GM06990 (cell line): Measurements from ENCODE around the gene NUP42.
"Not testable (repeated sequence)": the region's sequence is repeated elsewhere in the genome, so short reads cannot be mapped to it uniquely, and the experiment has no call there.

Experiments
- DNase-seq: peaks from one replicate; pipeline ENCODE4 v3.0.0-alpha.2; 2011; ENCODE audit not compliant: insufficient read length; ENCODE audit errors: extremely low read depth
- H3K27me3 ChIP-seq: replicated peaks from 2 replicates; pipeline ENCODE4 v1.6.0; 2011; ENCODE audit warnings: low read length; ENCODE audit not compliant: control insufficient read depth, insufficient read depth
- H3K36me3 ChIP-seq: 2 replicates; pipeline ENCODE4 v1.5.1; 2011; ENCODE audit warnings: low read length; ENCODE audit not compliant: control insufficient read depth, insufficient read depth
- H3K4me3 ChIP-seq: replicated peaks from 2 replicates; pipeline ENCODE4 v1.5.1; 2011; ENCODE audit warnings: low read depth, mild to moderate bottlenecking, control low read depth, low read length
- TF ChIP-seq, protein P1 (sequence below): IDR thresholded peaks from 2 replicates; pipeline ENCODE4 v1.5.1; 2011; ENCODE audit warnings: low read length, control low read depth, mild to moderate bottlenecking, inconsistent platforms; ENCODE audit not compliant: insufficient read depth, poor library complexity, severe bottlenecking

The NUP42 gene

DNA sequence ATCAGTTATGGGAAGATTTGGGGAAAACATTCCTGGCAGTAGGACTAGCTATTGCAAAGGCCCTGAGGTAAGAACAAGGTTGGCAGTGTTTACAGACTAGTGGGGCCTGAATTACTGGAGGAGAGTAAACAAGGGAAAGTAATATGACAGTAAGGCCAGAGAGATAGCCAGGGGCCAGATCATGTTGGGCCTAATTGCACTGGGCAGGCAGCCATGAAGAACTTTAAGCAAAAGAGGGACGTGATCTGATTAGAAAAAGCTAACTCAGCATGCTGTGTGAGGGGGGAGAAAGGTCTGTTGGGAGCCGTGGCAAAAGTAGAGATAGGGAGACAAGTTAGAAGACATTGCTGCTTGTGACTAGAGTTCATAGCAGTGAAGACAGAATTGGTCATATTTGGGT is 9.2 kb downstream of the NUP42 start:
- TF ChIP-seq, protein P1, sequence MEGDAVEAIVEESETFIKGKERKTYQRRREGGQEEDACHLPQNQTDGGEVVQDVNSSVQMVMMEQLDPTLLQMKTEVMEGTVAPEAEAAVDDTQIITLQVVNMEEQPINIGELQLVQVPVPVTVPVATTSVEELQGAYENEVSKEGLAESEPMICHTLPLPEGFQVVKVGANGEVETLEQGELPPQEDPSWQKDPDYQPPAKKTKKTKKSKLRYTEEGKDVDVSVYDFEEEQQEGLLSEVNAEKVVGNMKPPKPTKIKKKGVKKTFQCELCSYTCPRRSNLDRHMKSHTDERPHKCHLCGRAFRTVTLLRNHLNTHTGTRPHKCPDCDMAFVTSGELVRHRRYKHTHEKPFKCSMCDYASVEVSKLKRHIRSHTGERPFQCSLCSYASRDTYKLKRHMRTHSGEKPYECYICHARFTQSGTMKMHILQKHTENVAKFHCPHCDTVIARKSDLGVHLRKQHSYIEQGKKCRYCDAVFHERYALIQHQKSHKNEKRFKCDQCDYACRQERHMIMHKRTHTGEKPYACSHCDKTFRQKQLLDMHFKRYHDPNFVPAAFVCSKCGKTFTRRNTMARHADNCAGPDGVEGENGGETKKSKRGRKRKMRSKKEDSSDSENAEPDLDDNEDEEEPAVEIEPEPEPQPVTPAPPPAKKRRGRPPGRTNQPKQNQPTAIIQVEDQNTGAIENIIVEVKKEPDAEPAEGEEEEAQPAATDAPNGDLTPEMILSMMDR, result no peak
- H3K4me3 ChIP-seq, result no peak overlapping the region
- no peaks in the 10 kb centered on the region for H3K27me3 ChIP-seq
- peaks cover 10% of the 10 kb centered on the region for H3K36me3 ChIP-seq
- DNase-seq, result no peak

DNA sequence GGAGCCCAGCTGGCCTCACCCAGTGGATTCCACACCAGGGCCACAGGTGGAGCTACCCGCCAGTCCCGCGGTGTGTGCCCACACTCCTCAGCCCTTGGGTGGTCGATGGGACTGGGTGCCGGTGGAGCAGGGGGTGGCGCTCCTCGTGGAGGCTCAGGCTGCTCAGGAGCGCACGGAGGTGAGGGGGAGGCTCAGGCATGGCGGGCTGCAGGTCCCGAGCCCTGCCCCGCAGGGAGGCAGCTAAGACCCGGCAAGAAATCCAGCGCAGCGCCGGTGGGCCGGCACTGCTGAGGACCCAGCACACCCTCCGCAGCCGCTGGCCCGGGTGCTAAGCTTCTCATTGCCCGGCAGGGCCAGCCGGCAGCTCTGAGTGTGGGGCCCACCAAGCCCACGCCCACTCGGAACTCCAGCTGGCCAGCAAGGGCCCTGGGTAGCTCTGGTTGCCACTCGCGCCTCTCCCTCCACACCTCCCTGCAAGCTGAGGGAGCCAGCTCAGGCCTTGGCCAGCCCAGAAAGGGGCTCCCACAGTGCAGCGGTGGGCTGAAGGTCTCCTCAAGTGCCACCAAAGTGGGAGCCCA is 11.9 kb downstream of the NUP42 start:
- H3K36me3 ChIP-seq, DNase-seq, H3K4me3 ChIP-seq, H3K27me3 ChIP-seq: not testable (repeated sequence)

DNA sequence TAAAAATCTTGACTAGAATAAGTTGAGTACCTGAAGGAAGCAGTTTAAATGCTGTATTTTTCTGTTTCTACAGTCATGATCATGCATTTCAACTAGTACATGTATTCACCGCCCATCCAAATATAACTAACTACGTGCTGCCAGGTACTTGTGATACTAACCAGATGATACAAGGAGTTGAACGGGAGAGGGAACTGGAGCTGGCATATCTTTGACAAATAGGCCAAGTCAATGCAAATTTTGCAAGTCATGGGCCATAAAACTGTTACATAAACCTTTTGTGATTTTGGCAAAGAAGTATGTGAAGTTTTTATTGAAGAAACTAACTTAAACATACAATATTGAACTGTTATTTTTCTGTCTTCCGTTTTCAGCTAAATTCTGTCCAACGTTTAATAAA is 14.5 kb downstream of the NUP42 start:
- no peak overlapping the region for H3K4me3 ChIP-seq
- DNase-seq, result no peak
- peaks cover 8% of the 10 kb centered on the region for H3K36me3 ChIP-seq
- TF ChIP-seq, protein P1, result no peak
- no peaks in the 10 kb centered on the region for H3K27me3 ChIP-seq

DNA sequence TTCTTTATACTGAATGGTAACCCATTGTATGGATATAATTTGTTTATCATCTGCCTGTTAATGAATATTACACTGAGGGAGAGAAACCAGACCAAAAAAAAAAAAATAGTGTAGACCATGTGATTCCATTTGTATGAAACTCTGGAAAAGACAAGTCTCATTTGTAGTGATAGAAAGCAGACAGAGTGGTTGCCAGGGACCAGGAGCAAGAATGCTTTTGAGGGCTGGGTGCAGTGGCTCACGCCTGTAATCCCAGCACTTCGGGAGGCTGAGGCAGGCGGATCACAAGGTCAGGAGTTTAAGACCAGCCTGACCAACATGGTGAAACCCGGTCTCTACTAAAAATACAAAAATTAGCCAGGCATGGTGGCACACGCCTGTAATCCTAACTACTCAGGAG is 15.9 kb downstream of the NUP42 start:
- not testable (repeated sequence) for H3K36me3 ChIP-seq, H3K4me3 ChIP-seq, H3K27me3 ChIP-seq, DNase-seq

DNA sequence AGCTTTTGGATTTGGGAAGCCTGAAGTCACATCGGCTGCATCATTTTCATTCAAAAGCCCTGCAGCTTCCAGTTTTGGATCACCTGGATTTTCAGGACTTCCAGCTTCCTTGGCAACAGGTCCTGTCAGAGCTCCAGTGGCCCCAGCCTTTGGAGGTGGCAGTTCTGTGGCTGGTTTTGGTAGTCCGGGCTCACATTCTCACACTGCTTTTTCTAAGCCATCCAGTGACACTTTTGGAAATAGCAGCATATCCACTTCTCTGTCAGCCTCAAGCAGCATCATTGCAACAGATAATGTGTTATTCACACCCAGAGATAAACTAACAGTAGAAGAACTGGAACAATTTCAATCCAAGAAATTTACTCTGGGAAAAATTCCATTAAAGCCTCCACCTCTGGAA is 18.5 kb downstream of the NUP42 start:
- Histone ChIP-seq H3K4me3 (no peak overlapping the region), H3K36me3 (peaks cover 10% of the 10 kb centered on the region), H3K27me3 (no peaks in the 10 kb centered on the region)
- TF ChIP-seq, protein P1, result no peak
- DNase-seq, result no peak

DNA sequence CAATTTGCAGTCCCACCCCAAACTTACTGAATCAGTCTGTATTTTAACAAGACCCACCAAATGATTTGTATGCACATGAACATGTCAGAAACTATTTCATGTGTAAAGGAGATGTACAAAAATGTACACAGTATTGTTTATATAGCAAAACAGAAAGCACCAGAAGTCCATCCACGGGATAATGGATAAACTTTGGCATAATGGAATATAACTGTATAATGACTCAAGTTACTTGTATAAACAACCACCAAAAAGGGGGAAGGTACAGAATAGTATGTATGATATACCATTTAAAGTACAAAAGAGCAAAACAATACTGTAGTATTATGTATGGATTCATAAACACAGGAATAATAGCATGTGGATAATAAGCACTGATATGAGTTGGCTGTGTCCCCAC is 22.4 kb downstream of the NUP42 start:
- H3K4me3 ChIP-seq, result no peak overlapping the region
- no peak for DNase-seq
- TF ChIP-seq, protein P1, result no peak
- H3K27me3 ChIP-seq, result no peaks in the 10 kb centered on the region
- peaks cover 10% of the 10 kb centered on the region for H3K36me3 ChIP-seq

DNA sequence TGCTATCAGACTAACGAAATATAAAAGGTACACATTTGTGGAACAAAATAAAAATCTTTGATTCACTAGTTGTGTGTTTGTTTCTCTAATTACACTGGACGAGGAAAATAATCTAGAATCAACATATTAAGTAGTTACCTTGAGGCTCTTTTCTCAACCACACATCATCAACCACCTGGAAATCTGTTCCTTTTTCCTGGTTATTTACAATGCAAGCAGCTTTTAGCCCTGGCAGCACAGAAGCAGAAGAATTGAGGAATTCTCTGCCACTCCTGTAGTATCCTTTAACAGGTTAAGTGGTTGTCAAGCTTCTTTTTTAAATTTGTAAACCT is 23.7 kb downstream of the NUP42 start:
- no peak for DNase-seq
- Histone ChIP-seq H3K4me3 (no peak overlapping the region), H3K27me3 (no peaks in the 10 kb centered on the region), H3K36me3 (peaks cover 4% of the 10 kb centered on the region)
- TF ChIP-seq, protein P1, result no peak
